DND-41 (cell line): ENCODE measurements around the gene TLNRD1.
A peak's percentile ranks its signal among the peaks of the same experiment; 100 is the strongest.

Experiments
- ATAC-seq: fragments of 200-7000 bp; cut with Tn5 transposase; 3 replicates; pipeline ENCODE4 v1.9.1; 2021; ENCODE audit warnings: low read depth; ENCODE audit not compliant: insufficient read depth
- DNase-seq: peaks from one replicate; pipeline ENCODE4 v3.0.0-alpha.2; 2020
- H2AFZ ChIP-seq: 2 replicates; pipeline ENCODE4 v1.6.0; 2012; ENCODE audit warnings: low read depth, low read length
- H3K27ac ChIP-seq: 2 replicates; pipeline ENCODE4 v1.5.1; 2012; ENCODE audit warnings: low read length, inconsistent platforms
- H3K27me3 ChIP-seq: fragments of 200-600 bp; sonication (generic); 2 replicates; pipeline ENCODE4 v1.6.0; 2012; ENCODE audit warnings: low read length, mild to moderate bottlenecking, inconsistent platforms; ENCODE audit not compliant: insufficient read depth, poor library complexity
- H3K36me3 ChIP-seq: 2 replicates; pipeline ENCODE4 v1.5.1; 2012; ENCODE audit warnings: low read length, inconsistent platforms; ENCODE audit not compliant: insufficient read depth
- H3K4me1 ChIP-seq: 2 replicates; pipeline ENCODE4 v1.5.1; 2012; ENCODE audit warnings: mild to moderate bottlenecking, low read length; ENCODE audit not compliant: insufficient read depth
- H3K4me2 ChIP-seq: 2 replicates; pipeline ENCODE4 v1.6.0; 2012; ENCODE audit warnings: mild to moderate bottlenecking, moderate library complexity, low read length, inconsistent platforms; ENCODE audit not compliant: insufficient read depth
- H3K4me3 ChIP-seq, 2 experiments: fragments of 200-600 bp in 1 of 2; shearing (Covaris generic) in 1 of 2; 2 replicates each; pipeline ENCODE4 v1.5.1; 2012 to 2016; ENCODE audit warnings: inconsistent platforms in 2 of 2, low read length in 2 of 2, mild to moderate bottlenecking in 2 of 2, low read depth in 1 of 2, moderate library complexity in 1 of 2
- H3K79me2 ChIP-seq: 2 replicates; pipeline ENCODE4 v1.6.0; 2012; ENCODE audit warnings: low read length, inconsistent platforms; ENCODE audit not compliant: insufficient read depth
- H3K9ac ChIP-seq: 2 replicates; pipeline ENCODE4 v1.6.0; 2012; ENCODE audit warnings: low read depth, mild to moderate bottlenecking, inconsistent platforms, low read length, moderate library complexity
- H3K9me3 ChIP-seq: 2 replicates; pipeline ENCODE4 v1.5.1; 2012; ENCODE audit warnings: low read length, moderate library complexity, mild to moderate bottlenecking, inconsistent platforms; ENCODE audit not compliant: insufficient read depth, severe bottlenecking
- H4K20me1 ChIP-seq: 2 replicates; pipeline ENCODE4 v1.6.0; 2012; ENCODE audit warnings: low read length; ENCODE audit not compliant: insufficient read depth
- EZH2 ChIP-seq: IDR thresholded peaks from 3 replicates; pipeline ENCODE4 v1.6.1; 2012; ENCODE audit warnings: borderline replicate concordance, low read depth, mild to moderate bottlenecking, moderate library complexity, low read length, inconsistent platforms; ENCODE audit not compliant: severe bottlenecking
- TF ChIP-seq, protein P1 (sequence below): IDR thresholded peaks from 2 replicates; pipeline ENCODE4 v1.5.1; 2012; ENCODE audit warnings: borderline replicate concordance, low read length, moderate library complexity, mild to moderate bottlenecking; ENCODE audit not compliant: poor library complexity, severe bottlenecking; ENCODE audit errors: extremely low read depth

TLNRD1 gene

DNA sequence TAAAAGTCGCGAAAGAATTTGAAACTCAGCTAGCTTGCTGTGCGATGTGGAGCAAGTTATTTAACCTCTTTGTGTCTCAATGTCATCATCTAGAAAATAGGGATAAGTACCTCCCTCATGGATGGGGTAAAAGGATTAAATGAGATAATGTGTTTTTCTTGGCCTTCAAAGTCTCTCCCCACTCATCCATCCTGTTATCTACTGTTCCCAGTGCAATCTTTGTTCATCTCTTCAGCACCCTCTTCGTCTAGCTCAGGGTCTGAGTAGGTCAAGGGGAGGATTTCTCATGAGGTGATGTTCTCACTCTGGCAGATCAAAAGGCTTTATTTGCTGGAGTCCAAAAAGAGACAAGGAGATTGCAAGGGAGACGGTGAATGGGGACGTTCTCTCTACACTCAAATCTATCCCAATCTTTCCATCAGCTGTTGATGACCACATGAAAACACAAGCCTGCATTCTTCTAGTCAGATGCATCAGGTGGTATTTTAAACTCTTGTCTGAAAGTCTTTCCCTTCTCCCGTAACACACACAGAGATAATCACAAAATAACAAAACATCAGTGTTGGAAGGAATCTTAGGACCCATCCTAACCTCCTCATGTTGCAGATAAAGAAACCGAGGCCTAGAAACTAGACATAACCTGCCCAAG lies 12.5 kb upstream of the TLNRD1 start:
- Histone ChIP-seq H3K79me2 (peaks cover 59% of the 10 kb centered on the region), H3K4me3 (peak overlapping the region; percentile 98; a peak in 3 of 4 replicates), H3K4me1 (peaks cover 41% of the 10 kb centered on the region), H3K27ac (peak overlapping the region; percentile 96), H3K27me3 (no peaks in the 10 kb centered on the region), H3K4me2 (peak overlapping the region; percentile 93), H3K36me3 (peaks cover 8% of the 10 kb centered on the region; the same call in 1 of the 2 replicates), H2AFZ (no peak overlapping the region), H3K9me3 (no peaks in the 10 kb centered on the region), H4K20me1 (peaks cover 21% of the 10 kb centered on the region; the same call in 1 of the 2 replicates), H3K9ac (peak overlapping the region; percentile 86)
- DNase-seq: no peak
- TF ChIP-seq, protein P1, sequence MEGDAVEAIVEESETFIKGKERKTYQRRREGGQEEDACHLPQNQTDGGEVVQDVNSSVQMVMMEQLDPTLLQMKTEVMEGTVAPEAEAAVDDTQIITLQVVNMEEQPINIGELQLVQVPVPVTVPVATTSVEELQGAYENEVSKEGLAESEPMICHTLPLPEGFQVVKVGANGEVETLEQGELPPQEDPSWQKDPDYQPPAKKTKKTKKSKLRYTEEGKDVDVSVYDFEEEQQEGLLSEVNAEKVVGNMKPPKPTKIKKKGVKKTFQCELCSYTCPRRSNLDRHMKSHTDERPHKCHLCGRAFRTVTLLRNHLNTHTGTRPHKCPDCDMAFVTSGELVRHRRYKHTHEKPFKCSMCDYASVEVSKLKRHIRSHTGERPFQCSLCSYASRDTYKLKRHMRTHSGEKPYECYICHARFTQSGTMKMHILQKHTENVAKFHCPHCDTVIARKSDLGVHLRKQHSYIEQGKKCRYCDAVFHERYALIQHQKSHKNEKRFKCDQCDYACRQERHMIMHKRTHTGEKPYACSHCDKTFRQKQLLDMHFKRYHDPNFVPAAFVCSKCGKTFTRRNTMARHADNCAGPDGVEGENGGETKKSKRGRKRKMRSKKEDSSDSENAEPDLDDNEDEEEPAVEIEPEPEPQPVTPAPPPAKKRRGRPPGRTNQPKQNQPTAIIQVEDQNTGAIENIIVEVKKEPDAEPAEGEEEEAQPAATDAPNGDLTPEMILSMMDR: no peak
- TF ChIP-seq EZH2: no peak
- ATAC-seq: no peak

DNA sequence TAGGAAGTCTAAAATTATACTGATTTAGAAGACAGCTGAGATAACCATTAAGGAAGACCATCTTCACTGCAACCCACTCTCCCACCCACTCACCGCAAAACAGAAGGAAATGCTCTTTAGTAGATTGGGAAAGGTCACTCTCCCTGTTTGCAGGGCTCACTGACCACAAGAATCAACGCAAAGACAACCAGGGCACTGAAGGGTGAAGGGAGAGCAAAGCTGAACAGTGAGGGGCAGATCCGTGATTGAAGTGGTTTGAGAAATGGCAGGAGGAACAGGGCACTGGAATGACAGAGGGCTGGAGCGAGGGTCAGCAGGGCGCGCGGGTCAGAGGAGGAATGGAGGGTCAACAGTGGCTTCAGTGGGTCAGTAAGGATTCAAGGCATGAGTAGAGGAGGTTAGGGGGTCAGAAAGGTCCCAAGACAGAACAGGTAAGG lies 11.6 kb upstream of the TLNRD1 start:
- Histone ChIP-seq H3K36me3 (peaks cover 8% of the 10 kb centered on the region; the same call in 1 of the 2 replicates), H3K4me1 (peaks cover 41% of the 10 kb centered on the region), H3K4me2 (peak overlapping the region; percentile 93), H3K4me3 (peak overlapping the region; percentile 98), H3K9me3 (no peaks in the 10 kb centered on the region), H2AFZ (peak overlapping the region; percentile 95), H3K79me2 (peaks cover 54% of the 10 kb centered on the region), H4K20me1 (peaks cover 21% of the 10 kb centered on the region; the same call in 1 of the 2 replicates), H3K27me3 (no peaks in the 10 kb centered on the region), H3K27ac (peak overlapping the region; percentile 96), H3K9ac (peak overlapping the region; percentile 86)
- TF ChIP-seq EZH2: no peak
- TF ChIP-seq, protein P1: no peak
- ATAC-seq (no peak), DNase-seq (no peak)

DNA sequence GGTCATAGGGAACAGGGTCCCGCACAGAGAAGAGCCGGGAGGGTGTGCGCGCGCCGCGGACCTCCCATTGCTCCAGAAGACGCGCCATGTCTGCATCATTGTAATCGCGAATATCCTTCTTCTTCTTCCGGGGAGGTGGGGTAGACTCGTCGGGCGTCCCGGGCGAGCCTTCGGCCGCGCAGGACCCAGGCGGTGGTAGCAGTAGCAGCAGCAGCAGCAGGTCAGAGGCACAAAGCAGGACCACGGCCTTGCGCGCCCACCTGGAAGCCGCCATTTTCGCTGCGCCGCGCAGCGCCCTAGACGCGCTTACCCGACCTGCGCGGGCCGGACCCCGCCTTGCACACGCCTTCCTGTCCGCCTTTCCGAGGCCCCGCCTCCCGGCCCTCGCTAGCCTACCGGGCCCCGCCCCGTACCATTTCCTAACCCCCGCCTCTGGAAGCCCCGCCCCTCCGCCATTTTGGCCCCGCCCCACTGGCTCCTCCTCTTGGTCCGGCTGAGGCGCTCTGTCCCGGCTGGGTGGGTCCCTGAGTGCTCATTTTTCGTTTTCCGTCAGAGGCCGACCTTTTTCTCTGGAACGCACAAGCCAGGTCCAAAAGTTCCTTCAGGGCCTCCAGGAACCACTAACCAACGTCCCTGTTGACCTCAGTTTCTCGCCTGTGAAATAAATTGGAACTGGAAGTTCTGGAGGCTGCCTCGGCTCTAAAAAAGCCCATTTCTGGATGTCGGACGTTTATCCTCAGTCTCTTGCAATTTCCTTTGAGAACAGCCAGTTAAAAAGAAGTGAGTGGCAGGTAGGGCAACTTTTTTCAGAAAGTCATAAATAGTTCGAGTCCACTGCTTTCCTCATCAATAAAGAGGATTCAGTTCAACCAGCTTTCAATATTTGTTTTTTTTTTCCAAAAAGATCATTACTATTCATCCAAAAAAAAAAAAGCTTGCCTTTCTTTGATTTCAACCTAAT lies 10.9 kb upstream of the TLNRD1 start, which contains the start of gene MESD:
TSS of gene MESD (minus strand) at position 302 of the 961 bp plus-strand sequence. CDS start at position 274, 28 bp downstream.
- H3K27me3 ChIP-seq: no peaks in the 10 kb centered on the region
- peaks cover 20% of the 10 kb centered on the region; the same call in 1 of the 2 replicates for H4K20me1 ChIP-seq
- H3K27ac ChIP-seq: peak within 1 kb of the TSS; percentile 96
- peak within 1 kb of the TSS; percentile 98 for H3K4me3 ChIP-seq
- H3K36me3 ChIP-seq: peaks cover 8% of the 10 kb centered on the region; the same call in 1 of the 2 replicates
- H2AFZ ChIP-seq: peak within 1 kb of the TSS; percentile 95
- DNase-seq: peak; percentile 93
- ATAC-seq: peak; percentile 97
- no peaks in the 10 kb centered on the region for H3K9me3 ChIP-seq
- peaks cover 41% of the 10 kb centered on the region for H3K4me1 ChIP-seq
- TF ChIP-seq, protein P1: no peak
- no peak for TF ChIP-seq EZH2
- peak within 1 kb of the TSS; percentile 93 for H3K4me2 ChIP-seq
- peak within 1 kb of the TSS; percentile 86 for H3K9ac ChIP-seq
- H3K79me2 ChIP-seq: peaks cover 47% of the 10 kb centered on the region
